H9 (cell line): ENCODE results near the gene CYFIP1. TPM values are rescaled to one million over a fixed set of nuclear protein-coding genes. Genes with fewer than 3 reads are reported as not detected.

Experiments used
- DNase-seq: peaks from one replicate; pipeline ENCODE4 v3.0.0-alpha.2; 2017
- H2AFZ ChIP-seq: one replicate; pipeline ENCODE4 v1.6.1; 2013; ENCODE audit warnings: mild to moderate bottlenecking, low read length, control low read depth, moderate library complexity
- H2AK5ac ChIP-seq: 2 replicates; pipeline ENCODE4 v1.6.1; 2013; ENCODE audit warnings: low read length, control low read depth, mixed read lengths; ENCODE audit not compliant: insufficient read length
- H2BK120ac ChIP-seq: one replicate; pipeline ENCODE4 v1.6.1; 2013; ENCODE audit warnings: low read depth, mild to moderate bottlenecking, low read length, control low read depth, inconsistent platforms; ENCODE audit not compliant: poor library complexity, severe bottlenecking
- H2BK12ac ChIP-seq: 2 replicates; pipeline ENCODE4 v1.6.1; 2013; ENCODE audit warnings: low read length, control low read depth, mixed read lengths, low read depth; ENCODE audit not compliant: insufficient read length
- H2BK15ac ChIP-seq: 2 replicates; pipeline ENCODE4 v1.6.1; 2013; ENCODE audit warnings: low read depth, low read length, control low read depth
- H2BK20ac ChIP-seq: one replicate; pipeline ENCODE4 v1.6.1; 2013; ENCODE audit warnings: low read depth, mild to moderate bottlenecking, low read length, control low read depth, inconsistent platforms; ENCODE audit not compliant: poor library complexity, severe bottlenecking
- H2BK5ac ChIP-seq: 2 replicates; pipeline ENCODE4 v1.6.1; 2013; ENCODE audit warnings: low read length, control low read depth, mixed read lengths; ENCODE audit not compliant: insufficient read length
- H3K14ac ChIP-seq: 2 replicates; pipeline ENCODE4 v1.6.1; 2013; ENCODE audit warnings: low read length, control low read depth; ENCODE audit not compliant: insufficient read depth
- H3K18ac ChIP-seq: 2 replicates; pipeline ENCODE4 v1.6.1; 2013; ENCODE audit warnings: low read depth, mild to moderate bottlenecking, mixed read lengths, low read length, control low read depth; ENCODE audit not compliant: insufficient read length
- H3K23ac ChIP-seq: 2 replicates; pipeline ENCODE4 v1.6.1; 2013; ENCODE audit warnings: low read length, control low read depth, mixed read lengths, low read depth; ENCODE audit not compliant: insufficient read length
- H3K23me2 ChIP-seq: 2 replicates; pipeline ENCODE4 v1.6.1; 2013; ENCODE audit warnings: low read depth, mild to moderate bottlenecking, mixed read lengths, low read length, control low read depth; ENCODE audit not compliant: insufficient read length, poor library complexity, severe bottlenecking
- H3K27ac ChIP-seq: 2 replicates; pipeline ENCODE4 v1.5.1; 2013; ENCODE audit warnings: low read length, control low read depth, mixed read lengths, low read depth; ENCODE audit not compliant: insufficient read length
- H3K27me3 ChIP-seq: 2 replicates; pipeline ENCODE4 v1.6.1; 2013; ENCODE audit warnings: low read length, control low read depth, inconsistent platforms; ENCODE audit not compliant: insufficient read depth
- H3K4ac ChIP-seq: 2 replicates; pipeline ENCODE4 v1.6.1; 2013; ENCODE audit warnings: low read depth, mild to moderate bottlenecking, control low read depth, inconsistent platforms, low read length, moderate library complexity
- H3K4me1 ChIP-seq: 2 replicates; pipeline ENCODE4 v1.6.1; 2013; ENCODE audit warnings: low read length, control low read depth, inconsistent platforms; ENCODE audit not compliant: insufficient read depth
- H3K4me2 ChIP-seq: 2 replicates; pipeline ENCODE4 v1.6.1; 2013; ENCODE audit warnings: low read length, control low read depth, mixed read lengths; ENCODE audit not compliant: insufficient read length, insufficient read depth
- H3K56ac ChIP-seq: 2 replicates; pipeline ENCODE4 v1.6.1; 2013; ENCODE audit warnings: low read depth, mild to moderate bottlenecking, mixed read lengths, low read length, control low read depth; ENCODE audit not compliant: insufficient read length
- H3K79me1 ChIP-seq: 2 replicates; pipeline ENCODE4 v1.6.1; 2013; ENCODE audit warnings: low read depth, mild to moderate bottlenecking, moderate library complexity, low read length, control low read depth, inconsistent platforms; ENCODE audit not compliant: insufficient read depth, poor library complexity, severe bottlenecking
- H3K79me2 ChIP-seq: 2 replicates; pipeline ENCODE4 v1.6.1; 2013; ENCODE audit warnings: low read length, control low read depth, inconsistent platforms; ENCODE audit not compliant: insufficient read depth
- H3K9ac ChIP-seq: 2 replicates; pipeline ENCODE4 v1.6.1; 2013; ENCODE audit warnings: low read length, control low read depth, mixed read lengths; ENCODE audit not compliant: insufficient read length; ENCODE audit errors: extremely low read depth
- H3K9me3 ChIP-seq: one replicate; pipeline ENCODE4 v1.6.1; 2013; ENCODE audit warnings: low read depth, low read length, inconsistent platforms; ENCODE audit not compliant: control insufficient read depth
- H3T11ph ChIP-seq: one replicate; pipeline ENCODE4 v1.6.1; 2013; ENCODE audit warnings: mild to moderate bottlenecking, low read length, control low read depth, inconsistent platforms
- H4K20me1 ChIP-seq: one replicate; pipeline ENCODE4 v1.6.1; 2013; ENCODE audit not compliant: control insufficient read depth, insufficient read length, insufficient read depth
- H4K5ac ChIP-seq: 2 replicates; pipeline ENCODE4 v1.6.1; 2013; ENCODE audit warnings: low read depth, mild to moderate bottlenecking, mixed read lengths, low read length, control low read depth; ENCODE audit not compliant: insufficient read length
- H4K8ac ChIP-seq: replicated peaks from 2 replicates; pipeline ENCODE4 v1.6.1; 2013; ENCODE audit warnings: low read length, control low read depth, mixed read lengths, low read depth; ENCODE audit not compliant: insufficient read length
- H4K91ac ChIP-seq: 2 replicates; pipeline ENCODE4 v1.6.1; 2013; ENCODE audit warnings: low read depth, mild to moderate bottlenecking, moderate library complexity, mixed read lengths, low read length, control low read depth; ENCODE audit not compliant: insufficient read length
- H3K27ac Mint-ChIP-seq, 3 experiments: 2 replicates in 2 of 3; 3 replicates in 1 of 3; pipeline ENCODE4 v1.8.0; 2020 to 2021; ENCODE audit warnings: mixed read lengths in 3 of 3, mild to moderate bottlenecking in 1 of 3, moderate library complexity in 1 of 3
- H3K27me3 Mint-ChIP-seq: 2 replicates; pipeline ENCODE4 v1.8.0; 2021; ENCODE audit warnings: low read depth, mild to moderate bottlenecking, moderate library complexity, mixed read lengths
- H3K36me3 Mint-ChIP-seq, 3 experiments: 2 replicates in 2 of 3; 3 replicates in 1 of 3; pipeline ENCODE4 v1.8.0; 2020 to 2021; ENCODE audit warnings: low read depth in 3 of 3, mixed read lengths in 3 of 3; ENCODE audit not compliant: insufficient read depth in 1 of 3
- H3K4me1 Mint-ChIP-seq, 2 experiments: 2 replicates each; pipeline ENCODE4 v1.8.0; 2020; ENCODE audit warnings: mixed read lengths in 2 of 2
- H3K4me3 Mint-ChIP-seq, 2 experiments: 2 replicates in 1 of 2; 3 replicates in 1 of 2; pipeline ENCODE4 v1.8.0; 2020 to 2021; ENCODE audit warnings: mild to moderate bottlenecking in 2 of 2, mixed read lengths in 2 of 2, moderate library complexity in 1 of 2
- H3K9me3 Mint-ChIP-seq, 2 experiments: 2 replicates in 1 of 2; 3 replicates in 1 of 2; pipeline ENCODE4 v1.8.0; 2020; ENCODE audit warnings: mild to moderate bottlenecking in 2 of 2, mixed read lengths in 2 of 2, moderate library complexity in 1 of 2
- CTCF ChIP-seq: fragments of 200-600 bp; sonication (generic); conservative IDR thresholded peaks from 3 replicates; pipeline ENCODE4 v1.8.0; 2021; ENCODE audit warnings: antibody characterized with exemption, mild to moderate bottlenecking
- WGBS: extraction: QIAGEN DNeasy Blood & Tissue Kit; methylation state at CpG from one replicate; pipeline ENCODE4 v1.1.7; 2013; ENCODE audit warnings: missing lambda C conversion rate, low lambda C conversion rate, mixed read lengths; ENCODE audit not compliant: insufficient read length; ENCODE audit errors: extremely low coverage; 5-methylcytosine and 5-hydroxymethylcytosine counted together
- total RNA-seq: library from RNA; stranded (reverse); gene quantifications from 2 replicates; pipeline ENCODE4 v1.2.1, GENCODE V29; 2021

CYFIP1 gene
- total RNA-seq, 1 experiment from 2014 or later, result 71.2 TPM

GRCh38 chr15:22951381-22952280, 28.5 kb downstream of the CYFIP1 start:
- no peak overlapping the region for H3K14ac ChIP-seq
- no peak overlapping the region for H4K91ac ChIP-seq
- H3K23me2 ChIP-seq, result no peaks in the 10 kb centered on the region
- no peak overlapping the region for H4K8ac ChIP-seq
- Mint-ChIP-seq H3K27ac (no peak overlapping the region), H3K27me3 (peaks cover 72% of the 10 kb centered on the region), H3K36me3 (peaks cover 0 to 4% (median 0%) of the 10 kb centered on the region in 3 experiments; a peak in 2 of 7 replicates), H3K4me1 (peaks cover 34 to 40% of the 10 kb centered on the region in 2 experiments), H3K9me3 (peaks cover 0 to 3% of the 10 kb centered on the region in 2 experiments; a peak in 1 of 5 replicates), H3K4me3 (no peak overlapping the region)
- H3K9me3 ChIP-seq, result no peaks in the 10 kb centered on the region
- no peak overlapping the region for H3T11ph ChIP-seq
- peaks cover 6% of the 10 kb centered on the region; the same call in 1 of the 2 replicates for H3K27me3 ChIP-seq
- H2BK15ac ChIP-seq, result no peak overlapping the region
- TF ChIP-seq CTCF, result no peak
- H2AFZ ChIP-seq, result no peak overlapping the region
- no peaks in the 10 kb centered on the region; the same call in 1 of the 2 replicates for H3K79me2 ChIP-seq
- no peaks in the 10 kb centered on the region for H3K79me1 ChIP-seq
- no peak overlapping the region for H2AK5ac ChIP-seq
- H2BK120ac ChIP-seq, result no peak overlapping the region
- H3K9ac ChIP-seq, result no peak overlapping the region
- no peak for DNase-seq
- H3K4ac ChIP-seq, result no peak overlapping the region
- no peak overlapping the region for H3K27ac ChIP-seq
- H2BK12ac ChIP-seq, result no peak overlapping the region
- H3K18ac ChIP-seq, result no peak overlapping the region
- H3K56ac ChIP-seq, result no peak overlapping the region
- no peak overlapping the region for H2BK20ac ChIP-seq
- no CpG with 5 or more reads among the region's 39 CpGs for WGBS
- H2BK5ac ChIP-seq, result no peak overlapping the region
- H3K4me2 ChIP-seq, result no peak overlapping the region
- H4K5ac ChIP-seq, result no peak overlapping the region
- H4K20me1 ChIP-seq, result no peaks in the 10 kb centered on the region
- H3K23ac ChIP-seq, result no peak overlapping the region
- no peaks in the 10 kb centered on the region; the same call in 1 of the 2 replicates for H3K4me1 ChIP-seq
